ENCODE data around the gene ZNF622.

DNA sequence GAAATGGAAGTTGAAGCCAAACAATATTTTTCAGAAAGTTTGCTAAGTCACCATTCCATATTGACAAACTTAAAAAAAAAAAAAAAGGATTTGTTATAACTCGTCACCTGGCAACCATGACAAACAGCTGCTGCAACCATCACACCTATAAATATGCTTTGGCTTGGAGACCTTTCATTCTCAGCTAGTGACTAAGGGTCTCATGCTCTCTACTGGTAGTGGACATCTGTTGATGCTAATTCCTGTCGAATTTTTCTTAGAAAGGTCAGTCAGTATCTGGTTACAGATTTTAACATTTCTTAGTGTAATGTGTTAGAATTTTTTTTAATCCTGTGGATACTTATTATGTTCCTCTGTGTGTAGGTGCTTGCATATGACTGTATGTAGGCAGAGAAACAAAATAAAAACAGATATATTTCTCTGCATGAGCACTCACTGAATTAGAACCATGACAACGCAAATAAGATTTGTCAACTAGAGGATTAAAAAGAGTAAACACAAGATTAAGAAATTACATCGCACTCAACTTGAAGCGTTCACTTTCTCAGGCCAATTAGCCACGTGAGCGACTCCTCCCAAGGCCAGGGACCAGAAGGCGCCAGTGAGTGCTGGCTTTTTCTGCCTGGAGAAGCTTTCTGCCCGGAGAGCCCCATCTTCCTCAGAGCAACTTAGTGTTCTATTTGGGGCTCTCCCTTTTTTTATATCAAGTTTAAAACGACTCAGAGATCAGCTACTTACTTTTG, 27.0 kb upstream of the ZNF622 start:
- no peak for TF ChIP-seq POLR2A (IDR thresholded peaks at IDR 0.05; ENCODE audit: low read depth, low read length)
- no peak for TF ChIP-seq CTCF (IDR thresholded peaks at IDR 0.05; ENCODE audit: extremely low read depth in 1 of 2, insufficient read depth in 1 of 2, low read depth in 1 of 2, low read length in 2 of 2)
